Lower leg skin (tissue), 4 donors: ENCODE measurements around the gene PCGF2. TPM values are rescaled to one million over a fixed set of nuclear protein-coding genes. Genes with fewer than 3 reads are reported as not detected.

Experiments
- DNase-seq, 2 donors: peaks; one replicate each; pipeline ENCODE4 v3.0.0-alpha.2; 2019; ENCODE audit warnings: low spot score in 2 of 2
- H3K4me3 ChIP-seq: fragments of 200-600 bp; sonication (generic); 2 replicates; pipeline ENCODE4 v1.5.1; 2017; ENCODE audit warnings: mild to moderate bottlenecking, low read depth; ENCODE audit not compliant: poor library complexity, severe bottlenecking
- POLR2A ChIP-seq, 2 donors: fragments of 450-650 bp; IDR thresholded peaks; one replicate each; pipeline ENCODE4 v1.6.1; 2016 to 2017; ENCODE audit warnings: antibody characterized with exemption in 2 of 2, mild to moderate bottlenecking in 1 of 2, moderate library complexity in 1 of 2
- WGBS, 2 donors: methylation state at CpG; one replicate each; pipeline ENCODE4 v1.1.5; 2018; 5-methylcytosine and 5-hydroxymethylcytosine counted together
- intact Hi-C: fragments of 100-400 bp; cut with DNase I; formaldehyde crosslinking; loops from one replicate; pipeline ENCODE4 v1.15.0; 2023; ENCODE audit warnings: low total_unique reads
- total RNA-seq, 4 donors: library from RNA; depleted of rRNA; stranded (reverse); fragments of >200 nt; gene quantifications; one replicate each; pipeline ENCODE4 v1.1.0, GENCODE V29; 2016
- TF ChIP-seq, protein P1 (sequence below), 3 donors: fragments of 450-650 bp; IDR thresholded peaks; one replicate each; pipeline ENCODE4 v1.5.1; 2016; ENCODE audit warnings: antibody characterized with exemption in 3 of 3, mild to moderate bottlenecking in 3 of 3, moderate library complexity in 2 of 3

PCGF2 gene
- total RNA-seq, 4 donors from 2014 or later = 7.5 to 11.4 (median 8.6) TPM

DNA sequence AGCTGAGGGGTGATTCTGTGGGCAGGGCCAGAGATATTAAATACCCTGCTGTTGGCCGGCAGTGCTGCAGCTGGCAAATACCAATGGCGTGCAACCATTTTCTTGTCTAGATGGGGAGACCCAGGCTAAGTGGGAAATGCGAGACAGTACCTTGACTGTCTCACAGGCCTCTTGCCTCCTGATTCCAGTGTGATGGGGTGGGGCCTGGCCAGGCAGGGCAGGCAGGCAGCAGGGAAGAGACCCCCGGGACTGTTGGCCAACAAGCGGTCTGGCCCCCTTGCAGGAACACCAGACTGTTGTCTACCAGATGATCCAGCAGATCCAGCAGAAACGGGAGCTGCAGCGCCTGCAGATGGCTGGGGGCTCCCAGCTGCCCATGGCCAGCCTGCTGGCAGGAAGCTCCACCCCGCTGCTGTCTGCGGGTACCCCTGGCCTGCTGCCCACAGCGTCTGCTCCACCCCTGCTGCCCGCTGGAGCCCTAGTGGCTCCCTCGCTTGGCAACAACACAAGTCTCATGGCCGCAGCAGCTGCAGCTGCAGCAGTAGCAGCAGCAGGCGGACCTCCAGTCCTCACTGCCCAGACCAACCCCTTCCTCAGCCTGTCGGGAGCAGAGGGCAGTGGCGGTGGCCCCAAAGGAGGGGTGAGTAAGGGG is 23.7 kb downstream of the PCGF2 start:
- intact Hi-C loops = no loop called here
- no peak for TF ChIP-seq POLR2A (IDR thresholded peaks at IDR 0.05)
- TF ChIP-seq, protein P1, sequence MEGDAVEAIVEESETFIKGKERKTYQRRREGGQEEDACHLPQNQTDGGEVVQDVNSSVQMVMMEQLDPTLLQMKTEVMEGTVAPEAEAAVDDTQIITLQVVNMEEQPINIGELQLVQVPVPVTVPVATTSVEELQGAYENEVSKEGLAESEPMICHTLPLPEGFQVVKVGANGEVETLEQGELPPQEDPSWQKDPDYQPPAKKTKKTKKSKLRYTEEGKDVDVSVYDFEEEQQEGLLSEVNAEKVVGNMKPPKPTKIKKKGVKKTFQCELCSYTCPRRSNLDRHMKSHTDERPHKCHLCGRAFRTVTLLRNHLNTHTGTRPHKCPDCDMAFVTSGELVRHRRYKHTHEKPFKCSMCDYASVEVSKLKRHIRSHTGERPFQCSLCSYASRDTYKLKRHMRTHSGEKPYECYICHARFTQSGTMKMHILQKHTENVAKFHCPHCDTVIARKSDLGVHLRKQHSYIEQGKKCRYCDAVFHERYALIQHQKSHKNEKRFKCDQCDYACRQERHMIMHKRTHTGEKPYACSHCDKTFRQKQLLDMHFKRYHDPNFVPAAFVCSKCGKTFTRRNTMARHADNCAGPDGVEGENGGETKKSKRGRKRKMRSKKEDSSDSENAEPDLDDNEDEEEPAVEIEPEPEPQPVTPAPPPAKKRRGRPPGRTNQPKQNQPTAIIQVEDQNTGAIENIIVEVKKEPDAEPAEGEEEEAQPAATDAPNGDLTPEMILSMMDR (IDR thresholded peaks at IDR 0.05) = no peak
- WGBS, 2 donors = 66 to 81% methylated on average over 8 to 9 of the region's 16 CpGs
- no peak for DNase-seq
- no peak overlapping the region for H3K4me3 ChIP-seq

GRCh38 chr17:38721802-38722201 is 26.3 kb downstream of the PCGF2 start:
- no peak for TF ChIP-seq POLR2A (IDR thresholded peaks at IDR 0.05)
- TF ChIP-seq, protein P1 (IDR thresholded peaks at IDR 0.05) = no peak
- no peak overlapping the region for H3K4me3 ChIP-seq
- WGBS, 2 donors = 87 to 88% methylated on average over 7 to 15 of the region's 16 CpGs
- intact Hi-C loops = no loop called here
- DNase-seq = no peak

- H3K4me3 ChIP-seq = no peak overlapping the region
- no peak for DNase-seq
- WGBS, 2 donors = 83 to 85% methylated on average over 6 of the region's 6 CpGs
- TF ChIP-seq, protein P1 (IDR thresholded peaks at IDR 0.05) = no peak
- TF ChIP-seq POLR2A (IDR thresholded peaks at IDR 0.05) = no peak
- intact Hi-C loops = no loop called here
Observed at GRCh38 chr17:38720941-38721340, 27.2 kb downstream of the PCGF2 start.

DNA sequence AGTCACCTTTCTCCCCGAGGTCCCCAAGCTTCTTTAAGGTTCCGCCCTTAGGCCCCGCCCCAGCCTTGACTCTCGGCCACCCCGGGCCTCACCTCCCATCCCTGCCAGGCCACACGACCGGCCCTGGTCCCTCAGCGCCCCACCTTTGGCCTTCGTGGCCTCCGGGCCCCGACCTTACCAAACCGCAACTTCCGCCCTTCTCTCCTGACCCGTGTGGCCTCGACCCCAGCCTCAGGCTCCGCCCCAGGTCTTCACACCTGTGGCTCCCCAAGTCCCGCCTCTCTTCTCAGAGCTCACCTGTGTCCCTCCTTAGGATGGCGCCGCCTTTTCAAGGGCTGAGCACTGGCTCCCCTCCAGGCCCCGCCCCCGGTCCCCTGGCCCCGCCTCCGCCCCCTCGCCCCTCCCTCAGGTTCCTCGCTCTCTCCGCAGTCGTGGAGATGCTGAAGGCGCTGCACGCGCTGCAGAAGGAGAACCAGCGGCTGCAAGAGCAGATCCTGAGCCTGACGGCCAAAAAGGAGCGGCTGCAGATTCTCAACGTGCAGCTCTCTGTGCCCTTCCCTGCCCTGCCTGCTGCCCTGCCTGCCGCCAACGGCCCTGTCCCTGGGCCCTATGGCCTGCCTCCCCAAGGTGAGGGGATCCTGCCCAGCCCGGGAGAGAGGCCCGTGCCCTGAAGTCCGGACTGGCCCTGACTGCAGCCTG is 28.0 kb downstream of the PCGF2 start:
- TF ChIP-seq, protein P1 (IDR thresholded peaks at IDR 0.05) = no peak
- no peak for TF ChIP-seq POLR2A (IDR thresholded peaks at IDR 0.05)
- 69% methylated on average over 29 to 35 of the region's 39 CpGs for WGBS, 2 donors

DNA sequence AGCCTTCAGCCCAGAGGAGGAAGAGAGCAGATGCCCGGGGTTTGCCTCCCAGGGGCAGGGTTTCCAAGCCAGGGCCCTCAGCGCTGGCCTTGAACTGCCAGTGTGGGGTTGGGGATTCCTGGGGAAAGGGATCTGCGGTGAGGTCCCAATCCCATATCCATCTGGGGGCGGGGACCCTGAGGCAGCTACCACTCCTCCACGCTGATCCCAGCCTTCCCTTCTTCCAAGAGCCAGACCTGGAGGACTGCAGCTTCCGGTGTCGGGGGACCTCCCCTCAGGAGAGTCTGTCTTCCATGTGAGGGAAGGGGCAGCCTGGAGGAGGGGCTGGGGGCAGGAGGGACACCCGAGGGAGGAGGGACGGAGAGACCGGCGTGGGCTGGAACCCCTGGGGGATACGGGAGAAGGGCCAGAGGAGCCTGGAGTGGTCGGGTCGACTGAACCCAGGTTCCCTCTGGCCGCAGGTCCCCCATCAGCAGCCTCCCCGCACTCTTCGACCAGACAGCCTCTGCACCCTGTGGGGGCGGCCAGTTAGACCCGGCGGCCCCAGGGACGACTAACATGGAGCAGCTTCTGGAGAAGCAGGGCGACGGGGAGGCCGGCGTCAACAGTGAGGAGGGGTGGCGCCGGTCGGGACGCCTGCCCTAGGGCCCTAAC is 28.7 kb downstream of the PCGF2 start:
- no peak overlapping the region for H3K4me3 ChIP-seq
- WGBS, 2 donors = 72 to 82% methylated on average over 20 to 29 of the region's 29 CpGs
- DNase-seq = no peak
- no peak for TF ChIP-seq POLR2A (IDR thresholded peaks at IDR 0.05)
- TF ChIP-seq, protein P1 (IDR thresholded peaks at IDR 0.05) = no peak
- intact Hi-C loops = no loop called here

More for the DNA sequence above, 28.0 kb downstream of the PCGF2 start:
- no peak overlapping the region for H3K4me3 ChIP-seq
- no peak for DNase-seq
- intact Hi-C loops = no loop called here
